Endothelial cell of umbilical vein (primary cell): ENCODE measurements around the gene EVX1. TPM values are rescaled to one million over a fixed set of nuclear protein-coding genes. Genes with fewer than 3 reads are reported as not detected.

Experiments used
- BruUV-seq: library from RNA; stranded (reverse); fragments of 400-500 nt; replicated peaks from 2 replicates; lab custom pipeline; 2021; lab: Mats Ljungman, UMichigan
- CTCF ChIA-PET: fragments of 300-600, 350-600 bp; sonication (Branson Sonifier 250); formaldehyde crosslinking; loops from one replicate; lab custom pipeline; 2021; ENCODE audit warnings: antibody characterized with exemption, inconsistent platforms; lab: Charles Lee
- POLR2A ChIA-PET: fragments of 300-600, 350-600 bp; sonication (Branson Sonifier 250); formaldehyde crosslinking; loops from one replicate; lab custom pipeline; 2021; ENCODE audit warnings: antibody characterized with exemption, inconsistent platforms; lab: Charles Lee
- DNase-seq: peaks from one replicate; pipeline ENCODE4 v3.0.0-alpha.2; 2011; ENCODE audit warnings: low read depth, low spot score
- FAIRE-seq: peaks from 2 replicates; lab custom pipeline; 2011; peaks lifted over from hg19 to GRCh38; lab: Jason Lieb, UNC
- H2AFZ ChIP-seq: 2 replicates; pipeline ENCODE4 v1.6.0; 2012; ENCODE audit warnings: low read depth, low read length, control low read depth, inconsistent platforms
- H3K27ac ChIP-seq: 2 replicates; pipeline ENCODE4 v1.5.1; 2011; ENCODE audit warnings: low read depth, mild to moderate bottlenecking, control low read depth, low read length, moderate library complexity; ENCODE audit not compliant: insufficient read depth
- H3K27me3 ChIP-seq, 2 experiments: 2 replicates each; pipeline versions ENCODE4 v1.6.0 to v1.6.1; 2011; ENCODE audit warnings: low read length in 2 of 2, mixed read lengths in 1 of 2; ENCODE audit not compliant: control insufficient read depth in 2 of 2, insufficient read depth in 2 of 2
- H3K36me3 ChIP-seq, 2 experiments: 2 replicates in 1 of 2; 3 replicates in 1 of 2; pipeline ENCODE4 v1.5.1; 2011; ENCODE audit warnings: low read length in 2 of 2, mild to moderate bottlenecking in 1 of 2, moderate library complexity in 1 of 2; ENCODE audit not compliant: control insufficient read depth in 2 of 2, insufficient read depth in 2 of 2; ENCODE audit errors: extremely low read depth in 1 of 2
- H3K4me1 ChIP-seq: 3 replicates; pipeline ENCODE4 v1.5.1; 2011; ENCODE audit warnings: mild to moderate bottlenecking, low read length; ENCODE audit not compliant: control insufficient read depth, insufficient read depth; ENCODE audit errors: extremely low read depth
- H3K4me2 ChIP-seq: 2 replicates; pipeline ENCODE4 v1.6.1; 2011; ENCODE audit warnings: low read length, control low read depth, mixed read lengths; ENCODE audit not compliant: insufficient read depth
- H3K4me3 ChIP-seq, 3 experiments: fragments of 200-600 bp in 1 of 3; sonication (generic), shearing (Covaris generic) in 1 of 3; replicated peaks in 1 of 3; 2 replicates each; pipeline ENCODE4 v1.5.1; 2011 to 2016; ENCODE audit warnings: control low read depth in 3 of 3, low read length in 3 of 3, mild to moderate bottlenecking in 2 of 3, inconsistent platforms in 1 of 3, low read depth in 1 of 3, moderate library complexity in 1 of 3; ENCODE audit not compliant: insufficient read depth in 1 of 3
- H3K79me2 ChIP-seq: 2 replicates; pipeline ENCODE4 v1.6.0; 2012; ENCODE audit warnings: low read length, inconsistent platforms; ENCODE audit not compliant: control insufficient read depth, insufficient read depth
- H3K9ac ChIP-seq: replicated peaks from 2 replicates; pipeline ENCODE3; 2011; ENCODE audit warnings: low read length, control low read depth; ENCODE audit not compliant: insufficient read depth; ENCODE audit errors: extremely low read depth
- H3K9me1 ChIP-seq: replicated peaks from 3 replicates; pipeline ENCODE4 v1.6.0; 2011; ENCODE audit warnings: mild to moderate bottlenecking, low read length; ENCODE audit not compliant: control insufficient read depth, insufficient read depth; ENCODE audit errors: extremely low read depth
- H3K9me3 ChIP-seq: replicated peaks from 2 replicates; pipeline ENCODE4 v1.5.1; 2012; ENCODE audit warnings: low read length, inconsistent platforms; ENCODE audit not compliant: control insufficient read depth, insufficient read depth
- H4K20me1 ChIP-seq: replicated peaks from 2 replicates; pipeline ENCODE3; 2011; ENCODE audit warnings: mild to moderate bottlenecking, low read length; ENCODE audit not compliant: control insufficient read depth, insufficient read depth; ENCODE audit errors: extremely low read depth
- CTCF ChIP-seq, 2 donors: IDR thresholded peaks; 1 replicate in 1 of 2; 2 replicates in 1 of 2; pipeline ENCODE4 v1.5.1; 2011; ENCODE audit warnings: low read length in 2 of 2, mild to moderate bottlenecking in 2 of 2, moderate library complexity in 2 of 2, control low read depth in 1 of 2, inconsistent platforms in 1 of 2, low read depth in 1 of 2; ENCODE audit not compliant: insufficient read depth in 1 of 2; ENCODE audit errors: extremely low read depth in 1 of 2
- EZH2 ChIP-seq: IDR thresholded peaks from 2 replicates; pipeline ENCODE4 v1.6.1; 2012; ENCODE audit warnings: borderline replicate concordance, low read depth, mild to moderate bottlenecking, moderate library complexity, low read length, inconsistent platforms; ENCODE audit not compliant: severe bottlenecking
- FOS ChIP-seq: IDR thresholded peaks from 2 replicates; pipeline ENCODE4 v1.6.1; 2011; ENCODE audit warnings: mild to moderate bottlenecking, low read length, moderate library complexity, borderline replicate concordance; ENCODE audit not compliant: insufficient read depth
- GATA2 ChIP-seq: IDR thresholded peaks from 2 replicates; pipeline ENCODE4 v1.7.0; 2011; ENCODE audit warnings: low read depth, mild to moderate bottlenecking, moderate library complexity, mixed read lengths, low read length; ENCODE audit not compliant: insufficient read length, insufficient read depth
- JUN ChIP-seq: IDR thresholded peaks from 2 replicates; pipeline ENCODE4 v1.6.1; 2011; ENCODE audit warnings: borderline replicate concordance, low read depth; ENCODE audit not compliant: insufficient read length, insufficient read depth
- MYC ChIP-seq: IDR thresholded peaks from one replicate; pipeline ENCODE4 v1.6.1; 2011; ENCODE audit warnings: mild to moderate bottlenecking, low read depth, low read length
- POLR2A ChIP-seq: IDR thresholded peaks from 2 replicates; pipeline ENCODE4 v1.6.1; 2012; ENCODE audit warnings: low read depth, mild to moderate bottlenecking, control low read depth, low read length
- POLR2AphosphoS5 ChIP-seq: IDR thresholded peaks from 2 replicates; pipeline ENCODE4 v1.6.1; 2012; ENCODE audit warnings: low read depth, mild to moderate bottlenecking, control low read depth, low read length, moderate library complexity; ENCODE audit not compliant: insufficient read depth
- dilution Hi-C: fragments of 300-500 bp; cut with MboI; formaldehyde crosslinking; loops from one replicate; pipeline ENCODE4 v1.15.0; 2019; ENCODE audit warnings: low sequenced_read_pairs; ENCODE audit not compliant: extremely low pct_ligation_motif_present
- intact Hi-C: fragments of 100-400 bp; cut with micrococcal nuclease; formaldehyde crosslinking; loops from one replicate; pipeline ENCODE4 v1.10.0; 2022
- polyA plus RNA-seq, 4 experiments: library from polyadenylated mRNA; depleted of rRNA in 3 of 4; stranded (reverse) in 3 of 4; unstranded in 1 of 4; fragments of >200 nt; gene quantifications; 2 replicates each; pipeline versions ENCODE4 v1.2.1 to v1.2.3, GENCODE V29; 2011 to 2012; ENCODE audit warnings: missing spikeins in 1 of 4
- total RNA-seq: library from RNA; stranded (reverse); gene quantifications from 2 replicates; pipeline ENCODE4 v1.2.3, GENCODE V29; 2021
- TF ChIP-seq, protein P1 (sequence below): IDR thresholded peaks from 2 replicates; pipeline ENCODE4 v1.6.1; 2011; ENCODE audit not compliant: insufficient read depth, insufficient read length

EVX1 gene
- total and polyA plus RNA-seq, 2 donors (not counting 3 experiments of a cell fraction or from before 2014, with no cell fraction given) = not detected

- Histone ChIP-seq H3K4me1 (no peaks in the 10 kb centered on the region), H3K36me3 (no peaks in the 10 kb centered on the region), H3K9ac (no peak overlapping the region), H3K27me3 (peaks cover 0 to 1% of the 10 kb centered on the region in 2 experiments), H3K4me3 (no peak overlapping the region), H4K20me1 (no peaks in the 10 kb centered on the region), H3K27ac (no peak overlapping the region), H3K9me1 (no peaks in the 10 kb centered on the region), H2AFZ (no peak overlapping the region), H3K79me2 (no peaks in the 10 kb centered on the region), H3K4me2 (no peak overlapping the region), H3K9me3 (no peaks in the 10 kb centered on the region)
- CTCF ChIA-PET = no interaction called here
- dilution Hi-C loops = no loop called here
- DNase-seq (no peak), FAIRE-seq (no peak)
- intact Hi-C loops = no loop called here
- TF ChIP-seq POLR2AphosphoS5 (no peak), FOS (no peak), GATA2 (no peak), POLR2A (no peak), CTCF (IDR thresholded peaks at IDR 0.05; ENCODE audit: extremely low read depth in 1 of 2, insufficient read depth in 1 of 2, low read depth in 1 of 2, low read length in 2 of 2) (no peak), JUN (no peak), EZH2 (no peak), MYC (no peak)
- TF ChIP-seq, protein P1, sequence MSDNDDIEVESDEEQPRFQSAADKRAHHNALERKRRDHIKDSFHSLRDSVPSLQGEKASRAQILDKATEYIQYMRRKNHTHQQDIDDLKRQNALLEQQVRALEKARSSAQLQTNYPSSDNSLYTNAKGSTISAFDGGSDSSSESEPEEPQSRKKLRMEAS = no peak
- BruUV-seq = no TSS peak
- POLR2A ChIA-PET = no interaction called here
Observed at GRCh38 chr7:27271384-27271783, 28.8 kb downstream of the EVX1 start.
